Gastroesophageal sphincter (tissue), 4 donors: ENCODE measurements around the gene LRRFIP2. TPM values are rescaled to one million over a fixed set of nuclear protein-coding genes. Genes with fewer than 3 reads are reported as not detected.

Source experiments
- ATAC-seq: fragments of 150-250 bp; one replicate; pipeline ENCODE4 v1.9.1; 2016; ENCODE audit warnings: mild to moderate bottlenecking, moderate library complexity
- H3K27ac ChIP-seq, 4 donors: fragments of 200-600 bp; sonication (generic) in 3 of 4; 1 replicate in 3 of 4; 2 replicates in 1 of 4; pipeline ENCODE4 v1.5.1; 2016 to 2019
- H3K27me3 ChIP-seq: fragments of 200-600 bp; sonication (generic); one replicate; pipeline ENCODE4 v1.5.1; 2019
- H3K36me3 ChIP-seq, 2 donors: fragments of 200-600 bp; sonication (generic); one replicate each; pipeline ENCODE4 v1.5.1; 2019; ENCODE audit warnings: control low read depth in 1 of 2
- H3K4me1 ChIP-seq, 3 donors: fragments of 200-600 bp; sonication (generic); 1 replicate in 2 of 3; 2 replicates in 1 of 3; pipeline ENCODE4 v1.5.1; 2016 to 2019; ENCODE audit warnings: control low read depth in 2 of 3
- H3K4me3 ChIP-seq, 2 donors: fragments of 200-600 bp; sonication (generic); one replicate each; pipeline ENCODE4 v1.5.1; 2019; ENCODE audit warnings: mild to moderate bottlenecking in 1 of 2, moderate library complexity in 1 of 2
- H3K9me3 ChIP-seq, 3 donors: fragments of 200-600 bp; sonication (generic); one replicate each; pipeline ENCODE4 v1.5.1; 2017 to 2019; ENCODE audit warnings: control low read depth in 2 of 3
- CTCF ChIP-seq, 4 experiments: fragments of 200-600 bp in 2 of 4; fragments of 450-650 bp in 2 of 4; sonication (generic) in 1 of 4; IDR thresholded peaks; one replicate each; pipeline ENCODE4 v1.5.1; 2017 to 2019; ENCODE audit warnings: antibody characterized with exemption in 4 of 4, mild to moderate bottlenecking in 2 of 4, moderate library complexity in 2 of 4
- EP300 ChIP-seq: sonication (generic); formaldehyde crosslinking; IDR thresholded peaks from one replicate; pipeline ENCODE4 v1.6.1; 2017; ENCODE audit warnings: antibody characterized with exemption, mild to moderate bottlenecking
- POLR2A ChIP-seq, 2 donors: fragments of 450-650 bp; IDR thresholded peaks; one replicate each; pipeline ENCODE4 v1.6.1; 2017; ENCODE audit warnings: antibody characterized with exemption in 2 of 2, mild to moderate bottlenecking in 2 of 2, moderate library complexity in 1 of 2
- POLR2AphosphoS5 ChIP-seq: sonication (generic); formaldehyde crosslinking; IDR thresholded peaks from one replicate; pipeline ENCODE4 v1.6.1; 2017; ENCODE audit warnings: antibody characterized with exemption
- WGBS, 2 donors: methylation state at CpG; one replicate each; pipeline ENCODE4 v1.1.5; 2018; ENCODE audit warnings: low coverage in 1 of 2; 5-methylcytosine and 5-hydroxymethylcytosine counted together
- total RNA-seq, 4 donors: library from RNA; depleted of rRNA; stranded (reverse); fragments of >200 nt; gene quantifications; one replicate each; pipeline ENCODE4 v1.1.0, GENCODE V29; 2016

LRRFIP2 gene
- total RNA-seq, 4 donors from 2014 or later: 79.4 to 123 (median 88.4) TPM

- WGBS, 2 donors: 100% methylated on average over 1 of the region's 1 CpG
- ATAC-seq: no peak
- Histone ChIP-seq H3K9me3 (no peaks in the 10 kb centered on the region), H3K36me3 (peaks cover 0 to 41% of the 10 kb centered on the region in 2 donors), H3K27me3 (no peaks in the 10 kb centered on the region), H3K27ac (peak overlapping the region in 1 of 4 donors; percentile 5), H3K4me1 (peaks cover 6 to 30% (median 9%) of the 10 kb centered on the region in 3 donors), H3K4me3 (no peak overlapping the region)
- no peak for TF ChIP-seq EP300
Measured at GRCh38 chr3:37075955-37076354, 98.4 kb downstream of the LRRFIP2 start.

DNA sequence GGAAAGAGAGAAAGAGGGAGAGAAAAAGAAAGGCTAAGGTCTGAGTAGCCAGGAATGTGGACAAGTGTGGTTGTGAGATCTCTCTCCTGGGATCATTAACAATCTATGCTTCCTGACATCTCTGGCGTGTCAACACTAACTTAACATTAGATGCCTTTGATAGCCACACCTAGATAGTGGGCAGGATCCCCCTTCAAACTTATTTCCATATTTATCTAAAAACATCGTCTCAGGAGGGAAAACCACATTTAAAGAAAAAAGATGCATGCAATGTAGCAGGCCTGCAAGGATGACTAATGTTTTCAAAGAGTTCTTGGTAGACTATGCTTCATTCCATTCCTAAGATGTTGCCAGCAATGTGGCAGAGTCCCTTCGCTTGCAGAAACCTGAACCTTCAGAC lies 100.2 kb downstream of the LRRFIP2 start:
- Histone ChIP-seq H3K9me3 (no peaks in the 10 kb centered on the region), H3K4me3 (no peak overlapping the region), H3K4me1 (peaks cover 6 to 29% (median 9%) of the 10 kb centered on the region in 3 donors), H3K36me3 (peaks cover 0 to 49% of the 10 kb centered on the region in 2 donors), H3K27me3 (no peaks in the 10 kb centered on the region), H3K27ac (peak overlapping the region in 3 of 4 donors; percentile 10 to 54 (median 50))
- ATAC-seq: no peak
- 28 to 40% methylated on average over 3 of the region's 3 CpGs for WGBS, 2 donors
- no peak for TF ChIP-seq POLR2AphosphoS5
- no peak for TF ChIP-seq CTCF (IDR thresholded peaks at IDR 0.05)
- no peak for TF ChIP-seq EP300
- no peak for TF ChIP-seq POLR2A (IDR thresholded peaks at IDR 0.05)

DNA sequence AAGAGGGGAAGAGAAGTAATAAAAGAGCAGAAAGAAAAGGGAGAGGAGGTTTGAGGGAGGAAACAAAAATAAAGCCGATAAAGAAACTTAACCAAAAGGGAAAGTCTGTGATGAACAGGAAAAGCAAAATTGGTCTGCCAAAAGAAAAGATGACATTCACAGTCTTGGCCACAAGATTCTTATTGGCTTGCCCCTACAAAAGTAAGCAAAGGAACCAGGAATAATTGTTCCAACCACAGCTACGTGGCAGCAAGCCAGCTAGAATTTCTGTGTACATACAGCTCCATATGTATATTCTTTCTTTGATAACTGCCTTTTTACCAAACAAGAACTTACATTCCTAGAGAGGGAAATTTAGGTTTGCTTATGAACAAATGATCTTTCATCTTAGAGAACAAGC lies 101.5 kb downstream of the LRRFIP2 start:
- H3K27me3 ChIP-seq: no peaks in the 10 kb centered on the region
- no peak overlapping the region for H3K4me3 ChIP-seq
- H3K27ac ChIP-seq: peak overlapping the region; percentile 28 to 69 (median 52)
- no peak for TF ChIP-seq EP300
- no peak for TF ChIP-seq POLR2A (IDR thresholded peaks at IDR 0.05)
- TF ChIP-seq POLR2AphosphoS5: no peak
- no peak for TF ChIP-seq CTCF (IDR thresholded peaks at IDR 0.05)
- H3K9me3 ChIP-seq: no peaks in the 10 kb centered on the region
- peaks cover 0 to 59% of the 10 kb centered on the region in 2 donors for H3K36me3 ChIP-seq
- peaks cover 6 to 29% (median 9%) of the 10 kb centered on the region in 3 donors for H3K4me1 ChIP-seq
- 0 to 10% methylated on average over 1 to 2 of the region's 2 CpGs for WGBS, 2 donors
- ATAC-seq: no peak

- no peaks in the 10 kb centered on the region for H3K9me3 ChIP-seq
- ATAC-seq: no peak
- peaks cover 0 to 59% of the 10 kb centered on the region in 2 donors for H3K36me3 ChIP-seq
- H3K4me1 ChIP-seq: peaks cover 6 to 29% (median 9%) of the 10 kb centered on the region in 3 donors
- no peak overlapping the region for H3K4me3 ChIP-seq
- no peaks in the 10 kb centered on the region for H3K27me3 ChIP-seq
- peak overlapping the region in 1 of 4 donors; percentile 50 for H3K27ac ChIP-seq
- no peak for TF ChIP-seq CTCF (IDR thresholded peaks at IDR 0.05)
- 97 to 100% methylated on average over 1 to 3 of the region's 3 CpGs for WGBS, 2 donors
Measured at GRCh38 chr3:37071921-37072320, 102.5 kb downstream of the LRRFIP2 start.

DNA sequence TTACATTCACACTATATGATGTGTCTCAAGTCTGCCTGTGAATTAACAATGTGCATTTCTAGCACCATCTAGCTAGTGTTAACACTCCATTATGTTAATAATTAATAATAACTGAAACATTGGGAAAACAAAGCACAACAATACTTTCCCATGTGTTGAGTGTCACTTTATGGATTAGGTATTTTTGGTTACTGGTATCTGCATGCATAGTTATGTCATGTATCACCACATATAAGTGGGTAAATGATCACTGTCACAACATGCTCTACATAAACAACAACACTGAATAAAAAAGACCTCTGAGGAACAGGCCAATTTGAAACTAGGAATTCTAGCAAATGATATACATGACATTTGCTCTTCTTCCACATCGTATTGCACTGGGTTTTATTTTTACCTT lies 106.4 kb downstream of the LRRFIP2 start:
- Histone ChIP-seq H3K36me3 (peaks cover 4 to 75% of the 10 kb centered on the region in 2 donors), H3K27ac (no peak overlapping the region), H3K9me3 (no peaks in the 10 kb centered on the region), H3K4me3 (no peak overlapping the region), H3K27me3 (no peaks in the 10 kb centered on the region), H3K4me1 (peaks cover 5 to 12% (median 6%) of the 10 kb centered on the region in 3 donors)
- ATAC-seq: no peak
- WGBS, 2 donors: 96 to 100% methylated on average over 1 of the region's 1 CpG
- TF ChIP-seq POLR2AphosphoS5: no peak
- no peak for TF ChIP-seq EP300
- TF ChIP-seq POLR2A (IDR thresholded peaks at IDR 0.05): no peak
- no peak for TF ChIP-seq CTCF (IDR thresholded peaks at IDR 0.05)
